Loucy (cell line): ENCODE results near the gene BHLHA15.

Experiments used
- EZH2phosphoT487 ChIP-seq: fragments of 200-600 bp; IDR thresholded peaks from 2 replicates; pipeline ENCODE4 v1.6.1; 2018; ENCODE audit warnings: antibody characterized with exemption, mild to moderate bottlenecking, moderate library complexity, borderline replicate concordance
- TF ChIP-seq, protein P1 (sequence below): fragments of 200-600 bp; sonication (generic); conservative IDR thresholded peaks from 2 replicates; pipeline ENCODE4 v1.5.1; 2014; ENCODE audit warnings: mild to moderate bottlenecking, antibody characterized with exemption, low read length

DNA sequence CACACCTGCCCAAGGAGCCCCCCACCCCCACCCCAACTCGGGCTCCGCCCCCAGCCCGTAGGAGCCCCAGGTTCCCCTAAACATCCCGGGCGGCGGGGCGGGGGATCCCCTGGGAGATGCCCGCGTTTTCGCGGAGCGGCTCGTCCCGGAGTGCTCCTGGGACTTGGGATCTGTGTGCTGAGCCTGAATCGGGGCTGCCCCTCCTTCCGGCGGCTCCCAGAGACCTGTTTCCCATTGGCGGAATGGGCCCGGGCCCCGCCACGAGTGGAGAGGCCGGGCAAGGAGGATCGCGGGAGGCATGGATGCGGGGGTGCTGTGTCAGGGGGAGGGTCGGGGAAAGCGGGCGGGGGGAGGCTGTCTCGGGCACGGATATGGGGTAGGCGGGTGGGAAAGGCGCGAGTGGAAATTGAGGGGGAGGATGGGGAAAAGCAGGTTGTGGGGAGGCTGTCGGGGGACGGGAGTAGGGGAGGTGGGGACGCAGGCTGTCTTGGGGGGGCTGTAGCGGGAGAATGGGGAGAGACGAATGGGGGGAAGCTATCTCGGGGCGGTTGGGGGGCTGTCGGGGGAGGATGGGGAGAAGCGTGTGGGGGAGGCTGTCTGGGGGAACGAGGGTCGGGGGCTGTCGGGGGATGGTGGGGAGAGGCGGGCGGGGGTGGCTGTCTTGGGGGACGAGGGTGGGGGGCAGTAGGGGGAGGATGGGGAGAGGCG lies 572 bp upstream of the BHLHA15 start:
- TF ChIP-seq, protein P1, sequence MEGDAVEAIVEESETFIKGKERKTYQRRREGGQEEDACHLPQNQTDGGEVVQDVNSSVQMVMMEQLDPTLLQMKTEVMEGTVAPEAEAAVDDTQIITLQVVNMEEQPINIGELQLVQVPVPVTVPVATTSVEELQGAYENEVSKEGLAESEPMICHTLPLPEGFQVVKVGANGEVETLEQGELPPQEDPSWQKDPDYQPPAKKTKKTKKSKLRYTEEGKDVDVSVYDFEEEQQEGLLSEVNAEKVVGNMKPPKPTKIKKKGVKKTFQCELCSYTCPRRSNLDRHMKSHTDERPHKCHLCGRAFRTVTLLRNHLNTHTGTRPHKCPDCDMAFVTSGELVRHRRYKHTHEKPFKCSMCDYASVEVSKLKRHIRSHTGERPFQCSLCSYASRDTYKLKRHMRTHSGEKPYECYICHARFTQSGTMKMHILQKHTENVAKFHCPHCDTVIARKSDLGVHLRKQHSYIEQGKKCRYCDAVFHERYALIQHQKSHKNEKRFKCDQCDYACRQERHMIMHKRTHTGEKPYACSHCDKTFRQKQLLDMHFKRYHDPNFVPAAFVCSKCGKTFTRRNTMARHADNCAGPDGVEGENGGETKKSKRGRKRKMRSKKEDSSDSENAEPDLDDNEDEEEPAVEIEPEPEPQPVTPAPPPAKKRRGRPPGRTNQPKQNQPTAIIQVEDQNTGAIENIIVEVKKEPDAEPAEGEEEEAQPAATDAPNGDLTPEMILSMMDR: no peak
- no peak for TF ChIP-seq EZH2phosphoT487
